HUES6 (cell line): ENCODE measurements around the gene PRR7.

ENCODE experiments used
- H3K27ac ChIP-seq: 2 replicates; pipeline ENCODE4 v1.7.0; 2013; ENCODE audit warnings: low read depth, mild to moderate bottlenecking, low read length, inconsistent platforms
- H3K27me3 ChIP-seq: 2 replicates; pipeline ENCODE4 v1.6.1; 2013; ENCODE audit warnings: low read length; ENCODE audit not compliant: control insufficient read depth, insufficient read depth
- H3K36me3 ChIP-seq: 2 replicates; pipeline ENCODE4 v1.6.1; 2013; ENCODE audit warnings: low read length; ENCODE audit not compliant: control insufficient read depth, insufficient read depth
- H3K4me1 ChIP-seq: 2 replicates; pipeline ENCODE4 v1.6.1; 2013; ENCODE audit warnings: low read length; ENCODE audit not compliant: control insufficient read depth, insufficient read depth
- H3K4me3 ChIP-seq: 2 replicates; pipeline ENCODE4 v1.5.1; 2013; ENCODE audit warnings: low read depth, low read length
- H3K9ac ChIP-seq: one replicate; pipeline ENCODE4 v1.6.1; 2013; ENCODE audit warnings: mild to moderate bottlenecking, low read length
- H3K9me3 ChIP-seq: 2 replicates; pipeline ENCODE4 v1.6.1; 2013; ENCODE audit warnings: low read depth, low read length; ENCODE audit not compliant: control insufficient read depth, insufficient read depth

PRR7 gene

DNA sequence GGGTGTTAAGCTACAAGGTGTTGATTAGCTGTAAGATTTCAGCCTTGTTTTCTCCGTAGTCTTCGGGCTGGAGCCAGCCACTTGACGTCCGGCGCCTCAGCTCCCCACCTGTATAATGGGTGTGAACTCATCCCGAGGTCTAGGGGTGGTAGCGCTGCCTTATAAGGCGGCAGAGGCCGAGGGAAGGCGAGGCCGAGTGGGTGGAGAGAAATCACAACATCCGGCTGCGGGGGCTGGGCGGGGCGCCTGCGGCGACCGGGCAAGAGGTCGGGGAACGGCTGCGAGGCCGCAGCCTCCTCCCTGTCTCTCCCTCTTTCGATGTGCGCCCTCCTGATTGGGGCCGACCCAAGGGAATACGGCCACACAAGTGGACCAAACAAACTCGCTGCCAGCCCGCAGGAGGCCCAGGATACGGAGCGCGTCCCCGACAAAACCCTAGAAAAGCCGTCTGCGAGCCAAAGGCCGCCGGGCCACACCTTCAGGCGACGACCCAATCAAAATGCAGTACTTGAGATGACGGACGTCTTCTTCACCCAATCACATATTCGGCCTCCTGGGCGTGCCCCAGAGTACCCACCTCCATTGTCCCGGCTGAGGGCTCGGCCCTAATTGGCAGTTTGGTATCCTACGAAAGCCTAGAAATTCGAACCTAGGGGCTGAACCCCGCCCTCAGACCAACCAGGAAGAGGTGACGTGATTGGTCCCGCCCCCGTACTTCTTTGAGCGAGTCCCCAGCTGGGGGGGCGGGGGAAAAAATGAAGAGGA is 20.6 kb upstream of the PRR7 start:
- Histone ChIP-seq H3K36me3 (peaks cover 7% of the 10 kb centered on the region; the same call in 1 of the 2 replicates), H3K9ac (peak overlapping the region; percentile 82), H3K4me1 (peaks cover 22% of the 10 kb centered on the region), H3K4me3 (peak overlapping the region; percentile 69), H3K9me3 (no peaks in the 10 kb centered on the region), H3K27ac (peak overlapping the region; percentile 73), H3K27me3 (no peaks in the 10 kb centered on the region)

DNA sequence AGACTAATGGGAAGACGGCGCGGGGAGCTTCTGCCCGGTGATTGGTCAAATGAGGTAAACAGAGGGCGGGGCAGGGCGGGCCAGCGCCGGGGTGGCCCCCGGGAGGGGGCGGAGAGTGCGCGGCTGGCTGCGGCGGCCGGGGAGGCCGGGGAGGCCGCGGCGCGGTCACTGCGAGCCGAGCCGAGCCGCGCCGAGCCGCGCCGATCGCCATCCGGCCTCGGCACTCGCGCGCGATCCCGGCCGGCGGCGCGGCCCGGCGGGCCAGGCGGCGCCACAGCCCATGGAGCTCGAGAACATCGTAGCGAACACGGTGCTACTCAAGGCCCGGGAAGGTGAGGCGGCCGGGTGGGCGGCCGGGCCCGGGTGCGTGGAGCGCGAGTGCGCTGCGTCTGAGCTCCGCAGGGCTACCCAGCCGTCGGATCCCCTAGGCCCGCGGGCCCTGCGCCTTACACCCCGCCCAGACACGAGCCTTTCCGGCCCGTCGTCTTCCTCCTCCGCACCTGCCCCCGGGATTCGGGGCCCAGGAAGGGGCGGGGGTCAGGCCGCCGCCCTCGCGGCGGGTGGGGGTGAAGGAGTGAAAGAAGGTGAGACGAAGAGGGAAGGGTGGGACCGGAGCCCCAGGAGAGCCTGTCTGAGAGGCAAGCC is 19.9 kb upstream of the PRR7 start, which contains the start of gene GRK6:
GRK6 (plus strand) TSS at position 111 of the 645 bp plus-strand sequence; CDS start at position 281, 170 bp downstream.
- Histone ChIP-seq H3K27me3 (no peaks in the 10 kb centered on the region), H3K36me3 (peaks cover 14% of the 10 kb centered on the region), H3K9me3 (no peaks in the 10 kb centered on the region), H3K9ac (peak within 1 kb of the TSS; percentile 94), H3K27ac (peak within 1 kb of the TSS; percentile 81), H3K4me3 (peak within 1 kb of the TSS; percentile 87), H3K4me1 (peaks cover 22% of the 10 kb centered on the region)

DNA sequence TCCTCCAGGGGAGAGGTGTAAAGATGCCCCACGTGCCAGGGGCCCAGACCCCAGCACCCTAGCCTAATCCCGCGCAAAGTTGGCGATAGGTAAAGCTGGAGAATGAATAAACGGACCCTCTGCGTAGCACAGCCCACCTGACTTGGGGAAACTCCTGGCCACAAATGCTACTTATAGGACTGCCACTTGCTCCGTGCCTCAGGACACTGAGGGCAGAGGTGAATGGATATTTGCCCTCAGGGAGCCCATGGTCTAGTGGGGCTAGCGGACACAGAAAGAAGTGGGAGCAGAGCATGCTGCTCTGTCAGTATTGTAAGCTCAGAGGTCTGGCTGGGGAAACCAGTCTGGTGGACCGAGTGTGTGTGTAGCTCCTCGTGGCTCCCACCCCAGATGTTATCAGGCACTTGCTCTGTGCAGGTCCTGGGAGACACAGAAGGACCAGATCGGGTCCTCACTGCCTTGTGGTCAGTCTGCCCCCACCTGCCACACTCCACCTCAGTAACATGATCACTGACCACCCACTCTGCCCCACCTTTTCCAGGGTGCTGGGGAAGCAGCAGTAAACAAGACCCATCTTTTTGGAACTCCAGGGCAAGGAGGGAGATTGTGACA is 19.3 kb upstream of the PRR7 start:
- H3K9me3 ChIP-seq, result no peaks in the 10 kb centered on the region
- H3K27me3 ChIP-seq, result no peaks in the 10 kb centered on the region
- H3K9ac ChIP-seq, result peak overlapping the region; percentile 94
- H3K4me1 ChIP-seq, result peaks cover 22% of the 10 kb centered on the region
- peak overlapping the region; percentile 87 for H3K4me3 ChIP-seq
- H3K36me3 ChIP-seq, result peaks cover 21% of the 10 kb centered on the region
- peak overlapping the region; percentile 81 for H3K27ac ChIP-seq

DNA sequence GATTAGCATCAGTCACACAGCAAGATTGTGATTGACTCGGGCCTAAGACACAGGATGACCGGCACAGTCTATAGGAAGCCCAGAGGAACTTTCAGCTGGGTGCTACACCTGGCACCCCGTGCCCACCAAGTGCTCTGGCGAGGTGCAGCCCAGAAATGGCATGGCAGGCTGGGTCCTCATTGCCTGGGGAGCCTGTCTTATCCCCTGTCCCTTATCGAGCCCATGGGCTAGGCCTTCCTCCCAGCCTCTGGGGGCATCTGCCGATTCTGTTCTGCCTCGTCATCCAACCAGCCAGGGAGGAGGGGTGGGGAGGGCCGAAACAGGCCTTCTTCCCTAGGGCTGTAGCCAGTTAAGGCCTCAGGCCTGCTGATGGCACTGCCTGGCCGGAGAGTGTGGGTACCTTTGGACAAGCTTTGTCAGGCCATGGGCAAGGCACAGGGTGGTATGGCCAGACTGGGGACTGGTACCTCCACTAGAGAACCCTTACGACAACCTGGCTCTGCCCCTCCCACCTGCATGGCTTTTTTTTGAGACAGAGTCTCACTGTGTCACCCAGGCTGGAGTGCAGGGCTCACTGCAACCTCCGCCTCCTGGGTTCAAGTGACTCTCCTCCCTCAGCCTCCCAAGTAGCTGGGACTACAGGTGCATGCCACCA is 18.6 kb upstream of the PRR7 start:
- Histone ChIP-seq H3K9me3 (no peaks in the 10 kb centered on the region), H3K4me3 (peak overlapping the region; percentile 87), H3K27ac (no peak overlapping the region), H3K9ac (peak overlapping the region; percentile 94), H3K36me3 (peaks cover 28% of the 10 kb centered on the region), H3K4me1 (peaks cover 22% of the 10 kb centered on the region), H3K27me3 (no peaks in the 10 kb centered on the region)

DNA sequence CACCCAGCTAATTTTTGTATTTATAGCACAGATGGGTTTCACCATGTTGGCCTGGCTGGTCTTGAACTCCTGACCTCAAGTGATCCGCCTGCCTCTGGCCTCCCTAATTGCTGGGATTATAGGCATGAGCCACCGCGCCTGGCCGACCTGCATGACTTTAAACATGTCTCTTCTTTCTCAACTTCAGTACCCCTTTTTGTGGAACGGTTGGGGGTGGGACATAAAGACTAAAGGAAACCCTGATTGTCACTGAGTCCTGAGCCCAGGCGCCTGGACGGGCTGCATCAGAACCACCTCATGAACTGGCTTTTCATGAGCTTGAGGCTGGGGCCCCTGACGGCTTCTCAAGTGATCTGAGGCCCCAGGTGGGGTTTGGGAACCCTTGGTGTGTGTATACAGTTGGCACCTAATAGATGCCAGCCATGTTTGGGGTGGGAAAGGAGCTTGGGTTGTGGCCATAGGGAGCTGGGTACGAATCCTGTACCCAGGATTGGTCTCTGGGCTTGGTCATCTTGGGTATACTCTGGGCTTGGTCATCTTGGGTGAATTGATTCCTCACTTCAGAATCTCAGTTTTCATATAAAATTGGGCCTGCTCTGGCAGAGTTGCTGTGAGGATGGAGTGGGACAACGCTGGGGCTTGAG is 17.9 kb upstream of the PRR7 start:
- H3K27me3 ChIP-seq, result no peaks in the 10 kb centered on the region
- peaks cover 22% of the 10 kb centered on the region for H3K4me1 ChIP-seq
- no peak overlapping the region for H3K4me3 ChIP-seq
- peaks cover 34% of the 10 kb centered on the region for H3K36me3 ChIP-seq
- H3K9ac ChIP-seq, result no peak overlapping the region
- H3K9me3 ChIP-seq, result no peaks in the 10 kb centered on the region
- no peak overlapping the region for H3K27ac ChIP-seq

DNA sequence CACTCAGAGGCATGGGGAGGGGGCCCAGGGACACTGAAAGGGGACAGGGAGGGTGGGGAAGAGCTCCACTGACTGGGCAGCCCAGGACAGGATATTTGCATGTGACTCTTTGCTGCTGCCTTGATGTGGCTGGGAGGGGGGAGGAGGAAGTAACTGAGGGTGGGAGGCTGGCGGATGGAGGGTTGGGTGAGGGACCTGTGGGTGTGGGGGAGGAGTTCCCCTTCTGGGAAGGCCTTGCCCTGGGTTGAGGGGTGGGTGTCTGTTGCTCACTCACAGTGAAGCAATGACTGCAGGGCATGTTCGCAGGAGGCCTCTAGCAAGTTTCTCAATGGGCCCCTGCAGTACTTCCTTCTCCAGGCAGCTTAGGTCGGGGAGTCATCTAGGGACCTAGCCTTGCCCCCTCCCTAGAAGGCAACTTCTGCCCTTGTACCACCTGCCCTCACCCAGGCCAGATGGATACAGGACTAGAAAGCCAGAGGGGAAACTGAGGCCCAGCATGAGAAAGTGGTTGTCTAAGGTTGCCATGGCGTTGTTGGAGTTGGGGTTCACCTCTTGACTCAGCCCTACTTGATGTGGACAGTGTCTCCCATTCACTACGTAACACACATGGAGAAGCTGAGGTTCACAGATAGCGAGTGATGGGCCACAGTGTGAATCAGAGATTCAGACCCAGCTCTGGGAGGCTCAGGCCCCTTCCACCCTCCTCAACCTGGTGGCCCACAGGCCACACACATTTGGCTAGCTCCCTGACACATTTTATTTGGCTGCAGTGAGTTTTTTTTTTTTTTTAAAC is 17.2 kb upstream of the PRR7 start:
- peaks cover 22% of the 10 kb centered on the region for H3K4me1 ChIP-seq
- H3K27me3 ChIP-seq, result no peaks in the 10 kb centered on the region
- peaks cover 41% of the 10 kb centered on the region for H3K36me3 ChIP-seq
- no peaks in the 10 kb centered on the region for H3K9me3 ChIP-seq
- H3K4me3 ChIP-seq, result no peak overlapping the region
- H3K9ac ChIP-seq, result no peak overlapping the region
- no peak overlapping the region for H3K27ac ChIP-seq

DNA sequence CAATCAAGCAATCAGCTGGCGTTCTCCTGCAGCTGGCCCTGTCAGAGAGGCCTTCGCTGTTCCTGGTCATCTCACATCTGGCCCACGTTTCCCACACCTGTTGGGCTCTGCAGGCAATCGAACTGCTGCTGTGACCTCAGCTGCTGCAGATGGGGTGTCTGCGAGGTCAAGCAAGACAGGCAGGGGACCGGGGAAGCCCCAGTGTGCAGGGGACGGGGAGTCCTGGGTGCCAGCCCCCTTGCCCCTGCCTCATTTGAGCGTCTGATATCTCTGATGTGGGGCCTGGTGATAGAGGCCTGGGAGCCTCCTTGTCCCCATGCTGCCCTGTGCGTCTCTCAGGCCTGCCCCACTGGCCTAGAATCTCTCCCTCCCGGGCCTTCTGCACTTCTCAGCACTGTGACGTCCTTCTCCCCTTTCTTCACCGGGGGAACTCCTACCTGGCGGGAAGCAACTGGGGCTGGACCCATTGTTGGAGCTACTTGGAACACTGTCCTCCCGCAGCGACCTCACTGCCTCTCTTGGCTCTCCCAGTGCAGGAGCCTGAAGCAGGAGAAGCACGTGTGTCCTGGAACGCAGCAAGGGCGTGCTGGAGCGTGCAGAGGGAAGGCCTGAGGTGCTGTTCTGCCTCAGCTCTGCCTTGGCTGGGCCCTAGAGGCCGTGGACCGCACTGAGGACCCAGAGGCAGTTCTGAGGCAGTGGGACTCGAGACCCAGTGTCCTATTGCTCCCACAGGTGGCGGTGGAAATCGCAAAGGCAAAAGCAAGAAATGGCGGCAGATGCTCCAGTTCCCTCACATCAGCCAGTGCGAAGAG is 16.3 kb upstream of the PRR7 start:
- H3K9me3 ChIP-seq, result no peaks in the 10 kb centered on the region
- H3K9ac ChIP-seq, result no peak overlapping the region
- no peak overlapping the region for H3K4me3 ChIP-seq
- H3K4me1 ChIP-seq, result peaks cover 19% of the 10 kb centered on the region
- peaks cover 51% of the 10 kb centered on the region for H3K36me3 ChIP-seq
- no peaks in the 10 kb centered on the region for H3K27me3 ChIP-seq
- H3K27ac ChIP-seq, result no peak overlapping the region

DNA sequence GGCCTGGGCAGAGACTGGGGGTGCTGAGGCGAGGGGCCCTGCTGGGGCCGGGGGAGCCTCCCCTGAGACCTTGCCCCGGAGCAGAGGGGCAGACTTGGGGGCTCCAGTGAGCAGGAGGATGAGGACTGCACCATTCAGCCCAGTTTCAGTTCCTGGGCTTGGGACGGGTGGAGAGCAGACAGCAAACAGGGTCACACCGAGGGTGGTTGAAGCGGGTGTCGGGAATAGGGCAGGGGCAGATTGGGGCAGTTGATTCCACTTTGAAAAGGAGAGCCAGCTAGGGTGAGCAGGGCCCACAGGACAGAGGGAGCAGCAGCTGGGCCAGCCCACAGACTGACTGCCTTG is 15.7 kb upstream of the PRR7 start:
- Histone ChIP-seq H3K4me3 (no peak overlapping the region), H3K27ac (no peak overlapping the region), H3K27me3 (no peaks in the 10 kb centered on the region), H3K36me3 (peaks cover 56% of the 10 kb centered on the region), H3K9me3 (no peaks in the 10 kb centered on the region), H3K4me1 (peaks cover 16% of the 10 kb centered on the region), H3K9ac (no peak overlapping the region)

DNA sequence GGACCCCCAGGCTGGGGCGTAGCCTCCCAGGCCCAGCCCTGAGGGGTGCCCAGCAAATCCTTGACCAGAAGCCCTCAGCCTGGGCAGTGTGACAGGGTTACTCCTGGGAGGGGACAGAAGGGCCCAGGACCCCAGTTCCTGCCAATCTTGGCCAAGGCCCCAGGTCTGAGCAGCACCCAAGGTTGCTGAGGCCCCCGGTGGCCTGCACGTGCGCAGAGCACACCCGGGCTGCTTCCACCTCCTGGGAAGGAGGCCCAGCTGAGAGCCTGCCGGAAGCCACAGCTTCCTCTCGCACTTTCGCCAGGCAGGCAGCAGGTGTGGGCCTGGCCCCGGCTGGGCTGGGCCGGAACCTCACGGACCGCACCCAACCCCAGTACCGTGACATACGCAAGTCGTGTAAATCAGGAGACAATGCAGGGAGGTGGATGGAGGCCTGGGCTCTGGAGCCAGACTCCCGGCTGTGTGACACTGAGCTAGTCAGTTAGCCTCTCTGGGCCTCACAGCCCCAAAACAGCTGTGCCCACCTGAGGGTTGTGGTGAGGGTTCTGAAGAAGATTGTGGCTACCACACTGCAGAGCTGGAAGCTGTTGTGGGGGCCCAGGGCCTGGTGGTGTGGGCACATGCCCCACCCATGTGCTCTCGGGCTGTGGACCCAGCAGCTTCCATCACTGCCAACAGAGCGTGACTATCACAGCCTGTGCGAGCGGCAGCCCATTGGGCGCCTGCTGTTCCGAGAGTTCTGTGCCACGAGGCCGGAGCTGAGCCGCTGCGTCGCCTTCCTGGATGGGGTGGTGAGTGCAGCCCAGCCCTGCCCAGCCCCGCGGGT is 15.1 kb upstream of the PRR7 start:
- no peak overlapping the region for H3K9ac ChIP-seq
- H3K4me3 ChIP-seq, result no peak overlapping the region
- peaks cover 16% of the 10 kb centered on the region for H3K4me1 ChIP-seq
- no peaks in the 10 kb centered on the region for H3K9me3 ChIP-seq
- H3K27me3 ChIP-seq, result no peaks in the 10 kb centered on the region
- H3K36me3 ChIP-seq, result peaks cover 62% of the 10 kb centered on the region
- H3K27ac ChIP-seq, result no peak overlapping the region
